22Rv1 (cell line): ENCODE measurements around the gene ERI3.

Experiments
- H3K27ac ChIP-seq: fragments of 450-650 bp; 2 replicates; pipeline ENCODE4 v1.5.1; 2017
- ZFX ChIP-seq: fragments of 450-650 bp; IDR thresholded peaks from 2 replicates; pipeline ENCODE4 v1.6.1; 2017; ENCODE audit warnings: antibody characterized with exemption, borderline replicate concordance
- TF ChIP-seq, protein P1 (sequence below): fragments of 450-650 bp; IDR thresholded peaks from 2 replicates; pipeline ENCODE4 v1.5.1; 2017; ENCODE audit warnings: mild to moderate bottlenecking

The ERI3 gene

DNA sequence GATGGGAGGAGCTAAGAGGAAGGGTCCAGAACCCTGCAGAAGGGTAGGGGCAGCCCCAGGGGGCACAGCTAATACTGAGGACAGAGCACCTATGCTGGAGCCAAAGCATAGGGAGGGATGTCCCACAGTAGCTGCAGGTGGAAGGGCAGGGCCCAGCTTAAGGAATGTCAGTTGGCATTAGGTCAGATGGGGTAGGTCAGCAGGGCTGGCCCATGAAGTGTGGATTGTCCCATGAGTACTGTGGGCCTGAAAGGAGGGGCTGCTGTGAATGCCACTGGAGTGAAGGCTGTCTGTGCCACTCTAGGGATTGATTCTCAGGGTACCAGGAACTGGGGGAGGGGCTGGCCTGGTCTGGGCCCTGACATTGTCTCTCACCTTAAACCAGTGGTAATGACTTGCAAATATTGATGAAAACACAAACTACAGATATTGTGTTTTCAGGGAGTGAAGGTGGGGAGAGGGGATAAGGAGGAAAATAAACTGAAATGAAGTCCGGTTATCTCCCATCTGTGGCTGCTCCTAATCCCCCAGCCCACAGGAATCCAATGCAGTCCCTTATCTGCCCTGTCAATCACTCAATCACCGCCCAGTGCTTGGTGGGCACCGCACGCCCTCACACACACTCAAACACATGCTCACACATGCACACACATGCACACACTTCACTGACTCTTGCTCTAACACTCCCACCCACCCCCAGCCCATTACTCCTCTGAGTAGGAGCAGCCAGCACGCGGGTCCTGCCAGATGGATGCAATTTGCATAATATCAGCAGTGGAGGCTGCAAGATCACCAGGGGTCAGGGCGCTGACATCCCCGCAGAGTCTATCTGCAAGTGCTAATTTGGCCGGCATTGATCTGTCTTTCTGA, 114.0 kb downstream of the ERI3 start:
- no peak overlapping the region for H3K27ac ChIP-seq
- no peak for TF ChIP-seq ZFX
- TF ChIP-seq, protein P1, sequence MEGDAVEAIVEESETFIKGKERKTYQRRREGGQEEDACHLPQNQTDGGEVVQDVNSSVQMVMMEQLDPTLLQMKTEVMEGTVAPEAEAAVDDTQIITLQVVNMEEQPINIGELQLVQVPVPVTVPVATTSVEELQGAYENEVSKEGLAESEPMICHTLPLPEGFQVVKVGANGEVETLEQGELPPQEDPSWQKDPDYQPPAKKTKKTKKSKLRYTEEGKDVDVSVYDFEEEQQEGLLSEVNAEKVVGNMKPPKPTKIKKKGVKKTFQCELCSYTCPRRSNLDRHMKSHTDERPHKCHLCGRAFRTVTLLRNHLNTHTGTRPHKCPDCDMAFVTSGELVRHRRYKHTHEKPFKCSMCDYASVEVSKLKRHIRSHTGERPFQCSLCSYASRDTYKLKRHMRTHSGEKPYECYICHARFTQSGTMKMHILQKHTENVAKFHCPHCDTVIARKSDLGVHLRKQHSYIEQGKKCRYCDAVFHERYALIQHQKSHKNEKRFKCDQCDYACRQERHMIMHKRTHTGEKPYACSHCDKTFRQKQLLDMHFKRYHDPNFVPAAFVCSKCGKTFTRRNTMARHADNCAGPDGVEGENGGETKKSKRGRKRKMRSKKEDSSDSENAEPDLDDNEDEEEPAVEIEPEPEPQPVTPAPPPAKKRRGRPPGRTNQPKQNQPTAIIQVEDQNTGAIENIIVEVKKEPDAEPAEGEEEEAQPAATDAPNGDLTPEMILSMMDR: no peak

DNA sequence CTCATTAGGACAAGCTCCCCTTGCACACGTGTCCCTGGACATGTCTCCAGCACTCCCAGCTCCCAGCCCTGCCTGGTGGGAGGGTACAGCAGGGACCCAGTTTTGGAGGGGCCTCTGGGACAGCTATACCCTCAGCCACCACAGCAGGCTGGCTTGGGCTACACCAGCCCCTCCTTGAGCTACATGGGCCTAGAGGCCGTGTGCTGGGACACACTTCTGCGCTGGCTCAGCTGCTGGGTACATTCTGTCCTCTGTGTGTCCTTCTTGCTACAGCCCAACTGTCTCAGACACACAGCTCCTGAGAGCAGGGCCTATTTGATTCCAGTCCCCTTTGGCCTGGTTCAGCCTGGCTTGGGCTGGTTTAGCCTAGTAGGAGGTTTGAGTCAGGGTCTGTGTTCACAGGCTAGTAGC, 115.1 kb downstream of the ERI3 start:
- H3K27ac ChIP-seq: no peak overlapping the region

DNA sequence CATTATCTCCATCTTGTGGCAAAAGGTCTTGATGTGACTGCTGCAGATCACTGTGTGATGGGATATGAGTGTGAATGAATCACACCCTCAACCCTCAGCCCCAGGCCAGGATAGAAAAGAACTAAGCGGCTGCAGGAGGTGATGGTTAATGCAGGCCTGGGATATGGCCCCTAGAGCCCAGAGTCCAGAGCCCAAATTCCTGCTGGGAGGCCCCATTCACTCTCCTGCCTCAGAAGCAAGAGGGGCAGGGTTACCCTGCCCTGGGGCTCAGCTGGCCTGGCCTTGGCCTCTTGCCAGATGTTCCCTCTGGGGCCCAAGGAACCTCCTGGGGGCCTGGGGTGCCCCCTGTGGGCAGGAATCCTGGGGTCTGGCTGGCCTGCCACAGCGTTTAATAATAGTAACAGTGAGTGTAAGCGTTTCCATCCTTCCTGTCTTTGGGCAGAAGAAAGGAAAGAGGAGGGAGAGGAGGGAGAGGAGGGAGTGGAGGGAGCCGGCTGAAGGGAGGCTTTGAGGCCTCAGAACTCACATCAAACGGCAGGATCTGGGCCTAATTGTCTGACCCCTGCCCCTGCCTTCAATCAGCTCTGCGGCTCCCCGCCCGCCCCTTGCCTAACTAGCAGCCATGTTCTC, 115.6 kb downstream of the ERI3 start:
- no peak overlapping the region for H3K27ac ChIP-seq
- no peak for TF ChIP-seq ZFX
- TF ChIP-seq, protein P1: no peak

More for the DNA sequence above, 115.1 kb downstream of the ERI3 start:
- TF ChIP-seq ZFX: no peak
- TF ChIP-seq, protein P1: no peak

- TF ChIP-seq ZFX: no peak
- TF ChIP-seq, protein P1: no peak
- H3K27ac ChIP-seq: no peak overlapping the region
Measured at GRCh38 chr1:44238660-44239059, 116.4 kb downstream of the ERI3 start.

DNA sequence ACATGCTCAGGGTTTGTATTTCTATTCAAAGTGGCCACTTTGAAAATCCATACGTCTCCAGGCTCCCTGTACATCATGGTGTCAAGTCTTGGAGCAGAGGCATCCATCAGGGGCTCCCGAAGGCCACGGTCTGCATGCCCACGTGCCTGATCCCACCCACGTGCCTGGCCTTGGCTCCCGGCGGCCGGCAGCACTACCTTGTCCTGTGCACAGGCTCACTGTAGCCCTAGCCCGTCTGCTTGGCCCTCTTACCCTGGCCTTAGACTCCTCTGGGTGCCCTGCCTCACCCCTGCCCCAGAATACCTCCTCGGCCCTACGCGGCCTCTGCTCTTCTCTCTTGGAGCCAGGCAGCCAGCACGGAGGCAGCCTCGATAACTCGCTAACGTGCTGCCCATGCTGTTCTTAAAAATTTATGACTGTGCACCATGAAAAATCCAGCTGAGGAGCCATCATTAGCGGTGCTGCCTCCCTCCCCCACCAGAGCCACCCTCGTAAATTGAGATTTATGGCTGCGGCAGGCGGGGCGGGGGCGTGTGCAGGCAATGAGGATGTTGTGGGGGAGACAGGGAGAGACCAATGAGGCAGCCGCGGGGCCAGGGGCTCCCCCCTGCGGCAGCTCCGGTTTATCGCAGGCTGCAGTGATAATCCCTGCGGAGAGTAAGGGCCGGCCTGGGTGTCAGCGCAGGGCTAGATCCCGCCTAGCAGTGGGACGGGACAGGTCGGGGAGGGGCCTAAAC, 117.2 kb downstream of the ERI3 start:
- no peak overlapping the region for H3K27ac ChIP-seq
- no peak for TF ChIP-seq ZFX
- TF ChIP-seq, protein P1: no peak

- TF ChIP-seq, protein P1: no peak
- no peak for TF ChIP-seq ZFX
- H3K27ac ChIP-seq: no peak overlapping the region
Measured at GRCh38 chr1:44236490-44237272, 118.4 kb downstream of the ERI3 start.
